Endothelial cell of umbilical vein (primary cell): ENCODE results near the gene H1-8. TPM values are rescaled to one million over a fixed set of nuclear protein-coding genes. Genes with fewer than 3 reads are reported as not detected.

Experiments
- BruUV-seq: library from RNA; stranded (reverse); fragments of 400-500 nt; replicated peaks from 2 replicates; lab custom pipeline; 2021; lab: Mats Ljungman, UMichigan
- CTCF ChIA-PET: fragments of 300-600, 350-600 bp; sonication (Branson Sonifier 250); formaldehyde crosslinking; loops from one replicate; lab custom pipeline; 2021; ENCODE audit warnings: antibody characterized with exemption, inconsistent platforms; lab: Charles Lee
- POLR2A ChIA-PET: fragments of 300-600, 350-600 bp; sonication (Branson Sonifier 250); formaldehyde crosslinking; loops from one replicate; lab custom pipeline; 2021; ENCODE audit warnings: antibody characterized with exemption, inconsistent platforms; lab: Charles Lee
- DNase-seq: peaks from one replicate; pipeline ENCODE4 v3.0.0-alpha.2; 2011; ENCODE audit warnings: low read depth, low spot score
- FAIRE-seq: peaks from 2 replicates; lab custom pipeline; 2011; peaks lifted over from hg19 to GRCh38; lab: Jason Lieb, UNC
- H2AFZ ChIP-seq: 2 replicates; pipeline ENCODE4 v1.6.0; 2012; ENCODE audit warnings: low read depth, low read length, control low read depth, inconsistent platforms
- H3K27ac ChIP-seq: 2 replicates; pipeline ENCODE4 v1.5.1; 2011; ENCODE audit warnings: low read depth, mild to moderate bottlenecking, control low read depth, low read length, moderate library complexity; ENCODE audit not compliant: insufficient read depth
- H3K27me3 ChIP-seq, 2 experiments: 2 replicates each; pipeline versions ENCODE4 v1.6.0 to v1.6.1; 2011; ENCODE audit warnings: low read length in 2 of 2, mixed read lengths in 1 of 2; ENCODE audit not compliant: control insufficient read depth in 2 of 2, insufficient read depth in 2 of 2
- H3K36me3 ChIP-seq, 2 experiments: 2 replicates in 1 of 2; 3 replicates in 1 of 2; pipeline ENCODE4 v1.5.1; 2011; ENCODE audit warnings: low read length in 2 of 2, mild to moderate bottlenecking in 1 of 2, moderate library complexity in 1 of 2; ENCODE audit not compliant: control insufficient read depth in 2 of 2, insufficient read depth in 2 of 2; ENCODE audit errors: extremely low read depth in 1 of 2
- H3K4me1 ChIP-seq: 3 replicates; pipeline ENCODE4 v1.5.1; 2011; ENCODE audit warnings: mild to moderate bottlenecking, low read length; ENCODE audit not compliant: control insufficient read depth, insufficient read depth; ENCODE audit errors: extremely low read depth
- H3K4me2 ChIP-seq: 2 replicates; pipeline ENCODE4 v1.6.1; 2011; ENCODE audit warnings: low read length, control low read depth, mixed read lengths; ENCODE audit not compliant: insufficient read depth
- H3K4me3 ChIP-seq, 3 experiments: fragments of 200-600 bp in 1 of 3; sonication (generic), shearing (Covaris generic) in 1 of 3; replicated peaks in 1 of 3; 2 replicates each; pipeline ENCODE4 v1.5.1; 2011 to 2016; ENCODE audit warnings: control low read depth in 3 of 3, low read length in 3 of 3, mild to moderate bottlenecking in 2 of 3, inconsistent platforms in 1 of 3, low read depth in 1 of 3, moderate library complexity in 1 of 3; ENCODE audit not compliant: insufficient read depth in 1 of 3
- H3K79me2 ChIP-seq: 2 replicates; pipeline ENCODE4 v1.6.0; 2012; ENCODE audit warnings: low read length, inconsistent platforms; ENCODE audit not compliant: control insufficient read depth, insufficient read depth
- H3K9ac ChIP-seq: replicated peaks from 2 replicates; pipeline ENCODE3; 2011; ENCODE audit warnings: low read length, control low read depth; ENCODE audit not compliant: insufficient read depth; ENCODE audit errors: extremely low read depth
- H3K9me1 ChIP-seq: replicated peaks from 3 replicates; pipeline ENCODE4 v1.6.0; 2011; ENCODE audit warnings: mild to moderate bottlenecking, low read length; ENCODE audit not compliant: control insufficient read depth, insufficient read depth; ENCODE audit errors: extremely low read depth
- H3K9me3 ChIP-seq: replicated peaks from 2 replicates; pipeline ENCODE4 v1.5.1; 2012; ENCODE audit warnings: low read length, inconsistent platforms; ENCODE audit not compliant: control insufficient read depth, insufficient read depth
- H4K20me1 ChIP-seq: replicated peaks from 2 replicates; pipeline ENCODE3; 2011; ENCODE audit warnings: mild to moderate bottlenecking, low read length; ENCODE audit not compliant: control insufficient read depth, insufficient read depth; ENCODE audit errors: extremely low read depth
- CTCF ChIP-seq, 2 donors: IDR thresholded peaks; 1 replicate in 1 of 2; 2 replicates in 1 of 2; pipeline ENCODE4 v1.5.1; 2011; ENCODE audit warnings: low read length in 2 of 2, mild to moderate bottlenecking in 2 of 2, moderate library complexity in 2 of 2, control low read depth in 1 of 2, inconsistent platforms in 1 of 2, low read depth in 1 of 2; ENCODE audit not compliant: insufficient read depth in 1 of 2; ENCODE audit errors: extremely low read depth in 1 of 2
- EZH2 ChIP-seq: IDR thresholded peaks from 2 replicates; pipeline ENCODE4 v1.6.1; 2012; ENCODE audit warnings: borderline replicate concordance, low read depth, mild to moderate bottlenecking, moderate library complexity, low read length, inconsistent platforms; ENCODE audit not compliant: severe bottlenecking
- FOS ChIP-seq: IDR thresholded peaks from 2 replicates; pipeline ENCODE4 v1.6.1; 2011; ENCODE audit warnings: mild to moderate bottlenecking, low read length, moderate library complexity, borderline replicate concordance; ENCODE audit not compliant: insufficient read depth
- GATA2 ChIP-seq: IDR thresholded peaks from 2 replicates; pipeline ENCODE4 v1.7.0; 2011; ENCODE audit warnings: low read depth, mild to moderate bottlenecking, moderate library complexity, mixed read lengths, low read length; ENCODE audit not compliant: insufficient read length, insufficient read depth
- JUN ChIP-seq: IDR thresholded peaks from 2 replicates; pipeline ENCODE4 v1.6.1; 2011; ENCODE audit warnings: borderline replicate concordance, low read depth; ENCODE audit not compliant: insufficient read length, insufficient read depth
- MAX ChIP-seq: IDR thresholded peaks from 2 replicates; pipeline ENCODE4 v1.6.1; 2011; ENCODE audit not compliant: insufficient read depth, insufficient read length
- MYC ChIP-seq: IDR thresholded peaks from one replicate; pipeline ENCODE4 v1.6.1; 2011; ENCODE audit warnings: mild to moderate bottlenecking, low read depth, low read length
- POLR2A ChIP-seq: IDR thresholded peaks from 2 replicates; pipeline ENCODE4 v1.6.1; 2012; ENCODE audit warnings: low read depth, mild to moderate bottlenecking, control low read depth, low read length
- POLR2AphosphoS5 ChIP-seq: IDR thresholded peaks from 2 replicates; pipeline ENCODE4 v1.6.1; 2012; ENCODE audit warnings: low read depth, mild to moderate bottlenecking, control low read depth, low read length, moderate library complexity; ENCODE audit not compliant: insufficient read depth
- dilution Hi-C: fragments of 300-500 bp; cut with MboI; formaldehyde crosslinking; loops from one replicate; pipeline ENCODE4 v1.15.0; 2019; ENCODE audit warnings: low sequenced_read_pairs; ENCODE audit not compliant: extremely low pct_ligation_motif_present
- intact Hi-C: fragments of 100-400 bp; cut with micrococcal nuclease; formaldehyde crosslinking; loops from one replicate; pipeline ENCODE4 v1.10.0; 2022
- polyA plus RNA-seq, 4 experiments: library from polyadenylated mRNA; depleted of rRNA in 3 of 4; stranded (reverse) in 3 of 4; unstranded in 1 of 4; fragments of >200 nt; gene quantifications; 2 replicates each; pipeline versions ENCODE4 v1.2.1 to v1.2.3, GENCODE V29; 2011 to 2012; ENCODE audit warnings: missing spikeins in 1 of 4
- total RNA-seq: library from RNA; stranded (reverse); gene quantifications from 2 replicates; pipeline ENCODE4 v1.2.3, GENCODE V29; 2021

The H1-8 gene
- total and polyA plus RNA-seq, 2 donors (not counting 3 experiments of a cell fraction or from before 2014, with no cell fraction given): not detected

GRCh38 chr3:129505341-129505740 is 37.6 kb upstream of the H1-8 start:
- Histone ChIP-seq H3K4me3 (no peak overlapping the region), H3K4me2 (no peak overlapping the region), H3K27ac (no peak overlapping the region), H2AFZ (no peak overlapping the region), H3K27me3 (no peaks in the 10 kb centered on the region), H4K20me1 (no peaks in the 10 kb centered on the region), H3K9me1 (no peaks in the 10 kb centered on the region), H3K9ac (no peak overlapping the region), H3K79me2 (no peaks in the 10 kb centered on the region), H3K9me3 (no peaks in the 10 kb centered on the region), H3K36me3 (peaks cover 0 to 13% of the 10 kb centered on the region in 2 experiments), H3K4me1 (peaks cover 5% of the 10 kb centered on the region)
- intact Hi-C loops: no loop called here
- TF ChIP-seq MYC: no peak
- TF ChIP-seq POLR2A: no peak
- TF ChIP-seq FOS: no peak
- no peak for TF ChIP-seq GATA2
- TF ChIP-seq CTCF (IDR thresholded peaks at IDR 0.05; ENCODE audit: extremely low read depth in 1 of 2, insufficient read depth in 1 of 2, low read depth in 1 of 2, low read length in 2 of 2): no peak
- TF ChIP-seq JUN: no peak
- TF ChIP-seq POLR2AphosphoS5: no peak
- no peak for TF ChIP-seq MAX
- no peak for TF ChIP-seq EZH2
- dilution Hi-C loops: no loop called here
- CTCF ChIA-PET: no interaction called here
- DNase-seq: no peak
- BruUV-seq: no TSS peak
- POLR2A ChIA-PET: no interaction called here
- FAIRE-seq: no peak
